ENCODE measurements around the gene APBB2.

APBB2 gene

GRCh38 chr4:40874901-40875300 lies 339.4 kb downstream of the APBB2 start:
- peaks cover 8% of the 10 kb centered on the region; the same call in 1 of the 2 replicates for H3K36me3 ChIP-seq (ENCODE audit: insufficient read depth, low read length)
- H3K27me3 ChIP-seq (ENCODE audit: insufficient read depth, low read length) = no peaks in the 10 kb centered on the region
- no peaks in the 10 kb centered on the region for H3K79me2 ChIP-seq (ENCODE audit: control insufficient read depth, insufficient read depth, low read length, unreplicated experiment)
- H3K27ac ChIP-seq (ENCODE audit: low read depth, low read length) = no peak overlapping the region
- H2AFZ ChIP-seq (ENCODE audit: low read length, unreplicated experiment) = no peak overlapping the region
- H3K4me3 ChIP-seq (ENCODE audit: low read depth, low read length) = no peak overlapping the region
- H3K4me1 ChIP-seq (ENCODE audit: control insufficient read depth, insufficient read depth, low read length, unreplicated experiment) = no peaks in the 10 kb centered on the region

GRCh38 chr4:40874331-40874730 lies 340.0 kb downstream of the APBB2 start:
- no peak overlapping the region for H3K27ac ChIP-seq (ENCODE audit: low read depth, low read length)
- no peak overlapping the region for H3K4me3 ChIP-seq (ENCODE audit: low read depth, low read length)
- peaks cover 8% of the 10 kb centered on the region; the same call in 1 of the 2 replicates for H3K36me3 ChIP-seq (ENCODE audit: insufficient read depth, low read length)
- H2AFZ ChIP-seq (ENCODE audit: low read length, unreplicated experiment) = no peak overlapping the region
- H3K4me1 ChIP-seq (ENCODE audit: control insufficient read depth, insufficient read depth, low read length, unreplicated experiment) = no peaks in the 10 kb centered on the region
- no peaks in the 10 kb centered on the region for H3K27me3 ChIP-seq (ENCODE audit: insufficient read depth, low read length)
- H3K79me2 ChIP-seq (ENCODE audit: control insufficient read depth, insufficient read depth, low read length, unreplicated experiment) = no peaks in the 10 kb centered on the region

GRCh38 chr4:40871695-40872250 lies 342.6 kb downstream of the APBB2 start:
- no peak overlapping the region for H3K4me3 ChIP-seq (ENCODE audit: low read depth, low read length)
- no peak overlapping the region for H3K27ac ChIP-seq (ENCODE audit: low read depth, low read length)
- H2AFZ ChIP-seq (ENCODE audit: low read length, unreplicated experiment) = no peak overlapping the region
- H3K79me2 ChIP-seq (ENCODE audit: control insufficient read depth, insufficient read depth, low read length, unreplicated experiment) = no peaks in the 10 kb centered on the region
- peaks cover 6% of the 10 kb centered on the region; the same call in 1 of the 2 replicates for H3K36me3 ChIP-seq (ENCODE audit: insufficient read depth, low read length)
- H3K27me3 ChIP-seq (ENCODE audit: insufficient read depth, low read length) = no peaks in the 10 kb centered on the region
- H3K4me1 ChIP-seq (ENCODE audit: control insufficient read depth, insufficient read depth, low read length, unreplicated experiment) = no peaks in the 10 kb centered on the region

- Histone ChIP-seq H3K4me1 (ENCODE audit: control insufficient read depth, insufficient read depth, low read length, unreplicated experiment) (no peaks in the 10 kb centered on the region), H3K79me2 (ENCODE audit: control insufficient read depth, insufficient read depth, low read length, unreplicated experiment) (no peaks in the 10 kb centered on the region), H3K36me3 (ENCODE audit: insufficient read depth, low read length) (peaks cover 6% of the 10 kb centered on the region; the same call in 1 of the 2 replicates), H3K4me3 (ENCODE audit: low read depth, low read length) (no peak overlapping the region), H3K27me3 (ENCODE audit: insufficient read depth, low read length) (no peaks in the 10 kb centered on the region), H3K27ac (ENCODE audit: low read depth, low read length) (no peak overlapping the region), H2AFZ (ENCODE audit: low read length, unreplicated experiment) (no peak overlapping the region)
Measured at GRCh38 chr4:40870150-40870549, 344.2 kb downstream of the APBB2 start.

GRCh38 chr4:40865696-40866095 lies 348.6 kb downstream of the APBB2 start:
- Histone ChIP-seq H3K27ac (ENCODE audit: low read depth, low read length) (no peak overlapping the region), H3K27me3 (ENCODE audit: insufficient read depth, low read length) (no peaks in the 10 kb centered on the region), H3K4me3 (ENCODE audit: low read depth, low read length) (no peak overlapping the region), H2AFZ (ENCODE audit: low read length, unreplicated experiment) (no peak overlapping the region), H3K4me1 (ENCODE audit: control insufficient read depth, insufficient read depth, low read length, unreplicated experiment) (no peaks in the 10 kb centered on the region), H3K79me2 (ENCODE audit: control insufficient read depth, insufficient read depth, low read length, unreplicated experiment) (no peaks in the 10 kb centered on the region), H3K36me3 (ENCODE audit: insufficient read depth, low read length) (no peaks in the 10 kb centered on the region)

- H3K27ac ChIP-seq (ENCODE audit: low read depth, low read length) = no peak overlapping the region
- no peaks in the 10 kb centered on the region for H3K27me3 ChIP-seq (ENCODE audit: insufficient read depth, low read length)
- H3K36me3 ChIP-seq (ENCODE audit: insufficient read depth, low read length) = no peaks in the 10 kb centered on the region; the same call in 1 of the 2 replicates
- no peaks in the 10 kb centered on the region for H3K4me1 ChIP-seq (ENCODE audit: control insufficient read depth, insufficient read depth, low read length, unreplicated experiment)
- no peaks in the 10 kb centered on the region for H3K79me2 ChIP-seq (ENCODE audit: control insufficient read depth, insufficient read depth, low read length, unreplicated experiment)
- H3K4me3 ChIP-seq (ENCODE audit: low read depth, low read length) = no peak overlapping the region
- no peak overlapping the region for H2AFZ ChIP-seq (ENCODE audit: low read length, unreplicated experiment)
Measured at GRCh38 chr4:40864531-40864930, 349.8 kb downstream of the APBB2 start.

- Histone ChIP-seq H3K4me3 (ENCODE audit: low read depth, low read length) (no peak overlapping the region), H3K79me2 (ENCODE audit: control insufficient read depth, insufficient read depth, low read length, unreplicated experiment) (no peaks in the 10 kb centered on the region), H3K36me3 (ENCODE audit: insufficient read depth, low read length) (no peaks in the 10 kb centered on the region; the same call in 1 of the 2 replicates), H2AFZ (ENCODE audit: low read length, unreplicated experiment) (no peak overlapping the region), H3K27me3 (ENCODE audit: insufficient read depth, low read length) (no peaks in the 10 kb centered on the region), H3K4me1 (ENCODE audit: control insufficient read depth, insufficient read depth, low read length, unreplicated experiment) (no peaks in the 10 kb centered on the region), H3K27ac (ENCODE audit: low read depth, low read length) (no peak overlapping the region)
Measured at GRCh38 chr4:40858962-40859361, 355.4 kb downstream of the APBB2 start.

GRCh38 chr4:40857956-40858355 lies 356.4 kb downstream of the APBB2 start:
- H2AFZ ChIP-seq (ENCODE audit: low read length, unreplicated experiment) = no peak overlapping the region
- H3K27me3 ChIP-seq (ENCODE audit: insufficient read depth, low read length) = no peaks in the 10 kb centered on the region
- no peaks in the 10 kb centered on the region; the same call in 1 of the 2 replicates for H3K36me3 ChIP-seq (ENCODE audit: insufficient read depth, low read length)
- H3K4me3 ChIP-seq (ENCODE audit: low read depth, low read length) = no peak overlapping the region
- H3K4me1 ChIP-seq (ENCODE audit: control insufficient read depth, insufficient read depth, low read length, unreplicated experiment) = no peaks in the 10 kb centered on the region
- H3K27ac ChIP-seq (ENCODE audit: low read depth, low read length) = no peak overlapping the region
- no peaks in the 10 kb centered on the region for H3K79me2 ChIP-seq (ENCODE audit: control insufficient read depth, insufficient read depth, low read length, unreplicated experiment)

- Histone ChIP-seq H3K36me3 (ENCODE audit: insufficient read depth, low read length) (no peaks in the 10 kb centered on the region; the same call in 1 of the 2 replicates), H3K4me3 (ENCODE audit: low read depth, low read length) (no peak overlapping the region), H2AFZ (ENCODE audit: low read length, unreplicated experiment) (no peak overlapping the region), H3K27ac (ENCODE audit: low read depth, low read length) (no peak overlapping the region), H3K79me2 (ENCODE audit: control insufficient read depth, insufficient read depth, low read length, unreplicated experiment) (no peaks in the 10 kb centered on the region), H3K27me3 (ENCODE audit: insufficient read depth, low read length) (no peaks in the 10 kb centered on the region), H3K4me1 (ENCODE audit: control insufficient read depth, insufficient read depth, low read length, unreplicated experiment) (no peaks in the 10 kb centered on the region)
Measured at GRCh38 chr4:40856840-40857362, 357.4 kb downstream of the APBB2 start.

- H3K27me3 ChIP-seq (ENCODE audit: insufficient read depth, low read length) = no peaks in the 10 kb centered on the region
- H2AFZ ChIP-seq (ENCODE audit: low read length, unreplicated experiment) = no peak overlapping the region
- H3K27ac ChIP-seq (ENCODE audit: low read depth, low read length) = no peak overlapping the region
- no peaks in the 10 kb centered on the region; the same call in 1 of the 2 replicates for H3K36me3 ChIP-seq (ENCODE audit: insufficient read depth, low read length)
- H3K4me3 ChIP-seq (ENCODE audit: low read depth, low read length) = no peak overlapping the region
- no peaks in the 10 kb centered on the region for H3K4me1 ChIP-seq (ENCODE audit: control insufficient read depth, insufficient read depth, low read length, unreplicated experiment)
- H3K79me2 ChIP-seq (ENCODE audit: control insufficient read depth, insufficient read depth, low read length, unreplicated experiment) = no peaks in the 10 kb centered on the region
Measured at GRCh38 chr4:40856277-40856839, 358.0 kb downstream of the APBB2 start.

GRCh38 chr4:40850496-40850895 lies 363.8 kb downstream of the APBB2 start:
- Histone ChIP-seq H3K27ac (ENCODE audit: low read depth, low read length) (no peak overlapping the region), H3K27me3 (ENCODE audit: insufficient read depth, low read length) (no peaks in the 10 kb centered on the region), H3K4me1 (ENCODE audit: control insufficient read depth, insufficient read depth, low read length, unreplicated experiment) (no peaks in the 10 kb centered on the region), H3K36me3 (ENCODE audit: insufficient read depth, low read length) (no peaks in the 10 kb centered on the region), H3K4me3 (ENCODE audit: low read depth, low read length) (no peak overlapping the region), H3K79me2 (ENCODE audit: control insufficient read depth, insufficient read depth, low read length, unreplicated experiment) (no peaks in the 10 kb centered on the region), H2AFZ (ENCODE audit: low read length, unreplicated experiment) (no peak overlapping the region)

All from ACC112 (cell line).